HG03469 (cell line): ENCODE measurements around the gene UNC45A.
"Not testable (repeated sequence)": the region's sequence is repeated elsewhere in the genome, so short reads cannot be mapped to it uniquely, and the experiment has no call there.

Experiments used
- ATAC-seq: cut with Tn5 transposase; IDR thresholded peaks from one replicate; pipeline ENCODE4 v1.9.1; 2021; ENCODE audit warnings: mild to moderate bottlenecking, moderate library complexity, moderate number of reproducible peaks; ENCODE audit not compliant: unreplicated experiment

The UNC45A gene

DNA sequence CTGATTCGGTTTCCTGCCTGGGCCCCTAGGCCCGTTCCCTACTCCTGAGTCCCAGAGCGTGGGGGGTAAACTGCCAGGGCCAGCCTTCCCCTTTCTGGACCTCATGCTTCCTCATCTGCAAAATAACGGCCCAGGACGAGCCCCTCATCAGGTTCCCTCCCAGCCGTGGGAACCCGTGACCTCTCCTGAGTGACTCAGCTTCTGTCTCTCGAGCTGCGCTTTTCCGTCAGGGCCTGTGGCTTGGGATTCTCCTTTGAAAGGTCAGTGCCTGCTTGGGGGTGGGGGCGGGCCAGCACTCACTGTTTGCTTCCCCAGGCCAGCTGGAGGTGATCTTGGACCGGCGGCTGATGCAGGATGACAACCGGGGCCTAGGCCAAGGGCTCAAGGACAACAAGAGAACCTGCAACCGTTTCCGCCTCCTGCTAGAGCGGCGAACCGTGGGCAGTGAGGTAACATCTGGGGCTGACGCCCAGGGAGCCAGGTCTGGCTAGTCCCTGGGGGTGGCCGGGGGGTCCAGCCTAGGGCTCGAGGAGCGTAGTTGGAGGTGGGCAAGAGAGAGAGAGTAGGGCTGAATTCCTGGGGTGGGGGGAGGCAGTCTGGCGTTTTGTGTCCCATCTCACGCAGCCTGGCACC, 19.2 kb upstream of the UNC45A start:
- ATAC-seq, result no peak

DNA sequence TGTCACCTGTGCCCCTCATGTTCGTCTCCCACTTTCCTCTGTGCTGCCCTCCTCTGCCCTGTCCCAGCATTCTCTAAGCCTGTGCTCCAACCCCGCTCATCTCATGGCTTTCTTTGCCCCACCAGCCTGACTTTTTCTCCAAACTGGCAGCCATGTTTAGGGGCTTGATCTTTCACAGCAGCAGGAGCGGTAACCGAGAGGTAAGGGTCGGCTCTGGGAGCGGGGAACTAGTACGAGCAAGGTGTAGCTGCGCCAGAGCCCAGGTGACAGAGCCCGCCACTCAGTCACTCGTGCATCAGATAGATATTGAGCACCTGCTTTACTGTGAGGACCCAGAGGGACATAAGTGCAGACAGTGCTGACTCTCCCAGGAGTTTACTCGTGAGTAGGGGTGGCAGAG, 18.6 kb upstream of the UNC45A start:
- ATAC-seq, result no peak

DNA sequence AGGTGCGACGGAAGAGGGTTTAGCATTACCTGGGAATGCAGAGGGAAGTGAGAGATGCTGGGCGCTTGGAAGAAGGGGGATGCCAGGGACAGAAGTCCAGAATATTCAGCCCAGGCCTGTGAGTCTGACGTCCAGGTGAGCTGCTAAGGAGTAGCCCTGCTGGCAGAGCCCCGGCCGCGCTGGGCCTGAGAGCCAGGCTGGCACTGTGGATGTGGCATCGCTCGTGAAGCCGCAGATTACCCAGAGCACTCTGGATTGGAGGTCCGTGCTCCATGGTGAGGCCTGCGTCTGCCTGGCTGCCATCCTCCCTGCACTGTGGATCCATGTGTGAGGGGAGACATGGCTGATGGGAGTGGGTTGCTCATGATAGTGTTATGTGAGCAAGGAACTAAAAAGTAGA, 17.5 kb upstream of the UNC45A start:
- ATAC-seq, result no peak

- ATAC-seq, result no peak
These were observed 16.9 kb upstream of the UNC45A start for GRCh38 chr15:90918034-90918788.

DNA sequence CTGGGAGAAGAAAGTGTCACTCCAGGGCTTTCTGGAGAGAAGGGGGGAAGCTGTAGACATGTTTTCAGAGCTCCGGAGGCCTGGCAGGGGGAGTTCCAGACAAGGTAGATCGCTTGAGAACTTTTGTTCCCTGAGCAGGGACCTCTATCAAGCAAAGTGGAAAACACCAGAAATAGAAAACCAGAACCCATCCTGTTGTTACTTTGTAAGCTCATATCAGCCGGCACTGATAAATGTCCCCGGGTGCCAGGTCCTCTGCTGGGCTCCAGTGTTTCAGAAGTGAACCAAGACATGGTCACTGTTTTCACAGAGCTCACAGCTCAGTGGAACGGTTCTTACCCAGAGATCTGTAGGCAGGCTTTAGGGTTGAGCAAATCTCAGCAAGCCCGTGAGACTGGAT, 16.2 kb upstream of the UNC45A start:
- ATAC-seq, result no peak

GRCh38 chr15:90921887-90922286, 13.2 kb upstream of the UNC45A start:
- ATAC-seq, result no peak

GRCh38 chr15:90922712-90923322, 12.3 kb upstream of the UNC45A start:
- peak; percentile 76 for ATAC-seq

DNA sequence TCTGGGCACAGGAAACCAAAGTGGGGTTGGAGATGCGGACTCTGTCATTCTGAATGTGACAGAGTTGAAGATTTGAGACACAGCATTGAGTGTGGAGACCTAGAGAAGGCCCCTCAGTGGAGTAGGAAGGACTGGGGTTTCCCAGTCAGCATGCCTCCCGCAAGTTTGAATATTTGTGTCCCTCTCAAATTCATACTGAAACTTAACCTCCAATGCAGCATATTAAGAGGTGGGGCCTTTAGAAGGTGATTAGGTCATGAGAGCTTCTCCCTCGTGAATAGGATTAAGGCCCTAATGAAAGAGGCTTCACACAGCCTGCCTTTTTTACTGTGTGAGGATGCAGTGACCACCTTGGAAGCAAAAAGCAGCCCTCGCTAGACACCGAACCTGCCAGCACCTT, 10.7 kb upstream of the UNC45A start:
- ATAC-seq, result peak; percentile 49

GRCh38 chr15:90926766-90927165, 8.3 kb upstream of the UNC45A start:
- not testable (repeated sequence) for ATAC-seq

- not testable (repeated sequence) for ATAC-seq
These were observed 7.0 kb upstream of the UNC45A start for GRCh38 chr15:90928106-90928505.

GRCh38 chr15:90929246-90930019, 5.7 kb upstream of the UNC45A start:
- no peak for ATAC-seq

DNA sequence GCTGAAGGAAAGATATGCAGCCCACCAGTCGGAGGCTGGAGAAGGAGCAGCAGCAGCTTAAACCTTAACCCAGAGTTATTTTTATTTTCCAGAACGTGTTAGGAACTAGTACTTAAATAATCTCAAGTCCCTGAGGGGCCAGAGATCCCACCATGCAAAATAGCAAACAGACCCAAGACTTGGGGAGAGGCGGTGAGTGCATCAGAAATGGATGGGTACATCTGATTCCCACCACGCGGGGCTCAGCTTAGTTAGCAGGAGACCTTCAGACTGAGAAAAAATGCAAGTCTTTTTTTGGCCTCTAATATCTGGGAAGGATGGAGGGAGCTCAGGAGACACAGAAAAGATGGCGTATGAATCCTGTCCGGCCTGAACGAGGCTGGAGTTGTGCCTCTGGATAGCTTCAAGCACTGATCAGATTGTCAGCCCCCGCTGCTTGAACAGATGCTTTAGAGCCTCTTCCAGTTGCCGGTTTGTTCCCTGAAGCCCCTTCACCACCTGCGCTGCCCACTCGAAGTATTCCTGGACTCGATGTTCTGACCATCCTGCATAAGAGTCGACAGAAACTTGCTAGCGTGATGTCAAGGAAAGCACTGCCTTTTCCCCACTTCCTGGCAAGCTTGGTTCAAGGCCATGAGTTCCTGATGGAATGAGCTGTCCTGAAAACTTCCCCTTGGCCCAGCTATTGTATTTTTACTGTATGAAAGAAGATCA, 4.1 kb upstream of the UNC45A start:
- ATAC-seq, result no peak

DNA sequence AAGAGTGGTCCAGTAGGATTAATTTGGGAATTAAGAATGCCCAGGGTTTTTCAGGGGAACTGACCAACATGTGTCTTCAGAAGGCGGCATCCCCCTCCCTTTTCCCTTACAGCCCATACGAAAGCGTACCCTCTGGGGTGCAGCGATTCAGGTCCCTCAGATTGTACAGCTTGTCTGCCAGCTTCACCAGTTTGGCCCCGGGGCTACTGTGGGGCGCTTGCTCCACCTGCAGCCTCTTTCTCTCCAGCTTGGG, 3.6 kb upstream of the UNC45A start:
- ATAC-seq, result no peak

DNA sequence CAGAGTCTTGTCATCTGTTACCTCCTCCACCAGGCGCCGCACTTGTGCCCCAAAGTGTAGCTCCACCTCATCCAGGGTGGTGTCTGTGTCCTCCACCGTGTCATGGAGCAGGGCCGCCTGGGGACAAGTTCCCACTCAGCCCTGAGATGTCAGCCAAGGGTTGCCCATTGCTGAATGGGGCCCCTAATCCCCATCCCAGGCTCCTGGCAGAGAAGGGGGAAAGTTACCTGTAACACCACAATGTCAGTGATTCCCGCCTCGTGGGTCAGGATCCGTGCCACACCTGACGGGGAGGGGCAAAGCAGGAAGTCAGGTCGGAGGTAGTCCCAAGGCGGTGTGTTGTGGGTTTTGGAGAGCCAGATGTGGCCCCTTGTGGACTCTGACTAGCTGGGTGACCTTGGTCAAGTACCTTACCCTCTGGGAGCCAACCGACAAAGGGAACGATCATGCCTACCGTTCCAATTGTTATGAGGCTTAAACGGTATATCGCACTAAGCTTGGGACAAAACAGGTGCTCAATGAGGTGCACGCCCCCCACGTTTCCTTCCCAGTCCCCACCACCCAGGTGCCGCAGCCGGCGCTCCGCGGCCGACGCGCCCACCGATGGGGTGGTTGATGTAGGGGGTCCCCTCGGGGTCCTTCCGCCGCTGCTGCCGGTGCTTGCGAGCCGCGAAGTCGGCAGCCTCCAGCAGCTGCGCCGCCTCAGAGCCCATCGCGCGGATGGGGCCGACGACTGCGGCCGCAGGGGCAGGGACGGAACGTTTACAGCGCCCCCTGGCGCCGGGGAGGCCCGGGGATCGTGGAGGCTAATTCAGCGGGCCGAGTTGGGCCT, 3.0 kb upstream of the UNC45A start, which contains the start of gene HDDC3:
Gene HDDC3, minus strand, starts transcription at position 722 of the 832 bp plus-strand sequence. Its CDS starts 9 bp downstream, at position 713.
- ATAC-seq, result peak; percentile 41

GRCh38 chr15:90932660-90932991, 2.5 kb upstream of the UNC45A start:
- ATAC-seq, result no peak

GRCh38 chr15:90933301-90933700, 1.8 kb upstream of the UNC45A start:
- ATAC-seq, result no peak

GRCh38 chr15:90934256-90934948, 683 bp upstream of the UNC45A start:
- peak; percentile 23 for ATAC-seq

DNA sequence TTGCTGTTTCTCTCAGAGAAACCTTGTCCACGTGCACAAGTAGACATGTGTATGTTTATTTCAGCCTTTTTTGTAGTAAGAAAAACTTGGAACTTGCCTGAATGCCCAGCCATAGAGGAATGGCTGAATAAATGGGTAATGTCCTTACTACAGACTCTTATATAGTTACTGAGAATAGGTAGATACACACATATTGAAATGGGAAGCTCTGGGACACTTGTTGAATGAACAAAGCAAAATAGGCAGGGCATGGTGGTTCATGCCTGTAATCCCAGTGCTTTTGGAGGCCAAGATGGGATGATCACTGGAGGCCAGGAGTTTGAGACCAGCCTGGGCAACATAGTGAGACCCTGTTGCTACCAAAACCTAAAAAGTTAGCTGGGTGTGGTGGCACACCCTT, 1.7 kb downstream of the UNC45A start:
- no peak for ATAC-seq

DNA sequence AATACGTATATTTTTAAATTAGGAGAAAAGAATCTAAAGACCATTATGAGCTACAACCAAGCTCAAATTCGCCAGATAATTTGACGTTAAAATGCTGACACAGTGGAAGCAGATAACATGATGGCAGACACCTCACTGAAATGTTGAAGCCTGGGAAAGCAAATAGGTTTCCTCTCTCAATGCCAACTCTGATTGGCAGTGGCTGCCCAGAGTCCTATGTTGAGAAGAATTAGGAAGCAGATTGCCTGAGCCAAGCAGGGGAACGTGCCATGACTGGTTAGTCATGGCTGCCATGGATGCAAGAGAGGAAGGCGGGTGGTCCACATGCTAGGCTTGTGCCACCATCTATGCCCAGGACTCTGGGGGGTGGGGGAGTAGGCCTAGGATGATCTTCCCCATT, 3.2 kb downstream of the UNC45A start:
- ATAC-seq, result no peak

DNA sequence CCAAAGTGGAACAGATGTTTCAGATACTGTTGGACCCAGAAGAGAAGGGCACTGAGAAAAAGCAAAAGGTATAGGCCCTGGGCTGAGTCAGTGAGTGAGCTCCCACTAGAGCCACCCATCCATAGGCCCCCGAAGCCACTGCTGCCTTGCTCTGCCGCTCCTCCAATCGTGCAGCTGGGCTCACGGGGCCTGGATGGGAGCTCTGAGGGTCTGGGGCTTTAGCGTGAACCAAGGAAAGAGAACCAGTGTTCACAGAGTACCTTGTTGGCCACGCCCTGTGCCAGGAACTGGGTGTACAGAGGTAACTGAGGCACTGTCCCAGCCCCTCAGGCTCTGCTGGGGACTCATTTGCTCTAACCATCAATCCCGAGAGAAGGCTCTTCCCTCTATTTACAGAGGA, 4.7 kb downstream of the UNC45A start:
- no peak for ATAC-seq
